Large intestine (tissue), 3 donors: ENCODE results near the gene LGR6. TPM values are rescaled to one million over a fixed set of nuclear protein-coding genes. Genes with fewer than 3 reads are reported as not detected.

Source experiments
- DNase-seq, 2 donors: peaks; one replicate each; pipeline versions ENCODE4 v3.0.0 to v3.0.0-alpha.2; 2013
- H3K27ac ChIP-seq: one replicate; pipeline ENCODE4 v1.5.1; 2013; ENCODE audit warnings: low read length
- H3K27me3 ChIP-seq: 2 replicates; pipeline ENCODE4 v1.6.1; 2013; ENCODE audit warnings: low read length; ENCODE audit not compliant: control insufficient read depth, insufficient read depth
- H3K36me3 ChIP-seq: 2 replicates; pipeline ENCODE4 v1.6.1; 2013; ENCODE audit warnings: low read length; ENCODE audit not compliant: control insufficient read depth, insufficient read depth
- H3K4me1 ChIP-seq: one replicate; pipeline ENCODE4 v1.6.1; 2013; ENCODE audit warnings: low read length; ENCODE audit not compliant: control insufficient read depth, insufficient read depth
- H3K4me3 ChIP-seq: one replicate; pipeline ENCODE4 v1.5.1; 2013; ENCODE audit warnings: low read length
- H3K9me3 ChIP-seq: one replicate; pipeline ENCODE4 v1.6.1; 2013; ENCODE audit warnings: mild to moderate bottlenecking, low read depth, low read length, moderate library complexity; ENCODE audit not compliant: control insufficient read depth
- WGBS: methylation state at CpG from one replicate; pipeline ENCODE4 v1.1.5; 2013; ENCODE audit warnings: low lambda C conversion rate; ENCODE audit not compliant: insufficient coverage; 5-methylcytosine and 5-hydroxymethylcytosine counted together
- polyA plus RNA-seq: library from polyadenylated mRNA; unstranded; fragments of 120-200 nt; gene quantifications from one replicate; pipeline ENCODE4 v1.2.1, GENCODE V29; 2013

Gene LGR6
- polyA plus RNA-seq, 1 donor, result 0.36 TPM

GRCh38 chr1:202316186-202316585 lies 122.6 kb downstream of the LGR6 start:
- Histone ChIP-seq H3K4me3 (no peak overlapping the region), H3K4me1 (no peaks in the 10 kb centered on the region), H3K36me3 (no peaks in the 10 kb centered on the region), H3K27ac (no peak overlapping the region), H3K9me3 (no peaks in the 10 kb centered on the region), H3K27me3 (no peaks in the 10 kb centered on the region)
- DNase-seq, result no peak

DNA sequence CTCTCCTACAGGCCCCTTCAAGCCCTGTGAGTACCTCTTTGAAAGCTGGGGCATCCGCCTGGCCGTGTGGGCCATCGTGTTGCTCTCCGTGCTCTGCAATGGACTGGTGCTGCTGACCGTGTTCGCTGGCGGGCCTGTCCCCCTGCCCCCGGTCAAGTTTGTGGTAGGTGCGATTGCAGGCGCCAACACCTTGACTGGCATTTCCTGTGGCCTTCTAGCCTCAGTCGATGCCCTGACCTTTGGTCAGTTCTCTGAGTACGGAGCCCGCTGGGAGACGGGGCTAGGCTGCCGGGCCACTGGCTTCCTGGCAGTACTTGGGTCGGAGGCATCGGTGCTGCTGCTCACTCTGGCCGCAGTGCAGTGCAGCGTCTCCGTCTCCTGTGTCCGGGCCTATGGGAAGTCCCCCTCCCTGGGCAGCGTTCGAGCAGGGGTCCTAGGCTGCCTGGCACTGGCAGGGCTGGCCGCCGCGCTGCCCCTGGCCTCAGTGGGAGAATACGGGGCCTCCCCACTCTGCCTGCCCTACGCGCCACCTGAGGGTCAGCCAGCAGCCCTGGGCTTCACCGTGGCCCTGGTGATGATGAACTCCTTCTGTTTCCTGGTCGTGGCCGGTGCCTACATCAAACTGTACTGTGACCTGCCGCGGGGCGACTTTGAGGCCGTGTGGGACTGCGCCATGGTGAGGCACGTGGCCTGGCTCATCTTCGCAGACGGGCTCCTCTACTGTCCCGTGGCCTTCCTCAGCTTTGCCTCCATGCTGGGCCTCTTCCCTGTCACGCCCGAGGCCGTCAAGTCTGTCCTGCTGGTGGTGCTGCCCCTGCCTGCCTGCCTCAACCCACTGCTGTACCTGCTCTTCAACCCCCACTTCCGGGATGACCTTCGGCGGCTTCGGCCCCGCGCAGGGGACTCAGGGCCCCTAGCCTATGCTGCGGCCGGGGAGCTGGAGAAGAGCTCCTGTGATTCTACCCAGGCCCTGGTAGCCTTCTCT lies 124.6 kb downstream of the LGR6 start:
- no peak for DNase-seq
- H3K36me3 ChIP-seq, result no peaks in the 10 kb centered on the region

DNA sequence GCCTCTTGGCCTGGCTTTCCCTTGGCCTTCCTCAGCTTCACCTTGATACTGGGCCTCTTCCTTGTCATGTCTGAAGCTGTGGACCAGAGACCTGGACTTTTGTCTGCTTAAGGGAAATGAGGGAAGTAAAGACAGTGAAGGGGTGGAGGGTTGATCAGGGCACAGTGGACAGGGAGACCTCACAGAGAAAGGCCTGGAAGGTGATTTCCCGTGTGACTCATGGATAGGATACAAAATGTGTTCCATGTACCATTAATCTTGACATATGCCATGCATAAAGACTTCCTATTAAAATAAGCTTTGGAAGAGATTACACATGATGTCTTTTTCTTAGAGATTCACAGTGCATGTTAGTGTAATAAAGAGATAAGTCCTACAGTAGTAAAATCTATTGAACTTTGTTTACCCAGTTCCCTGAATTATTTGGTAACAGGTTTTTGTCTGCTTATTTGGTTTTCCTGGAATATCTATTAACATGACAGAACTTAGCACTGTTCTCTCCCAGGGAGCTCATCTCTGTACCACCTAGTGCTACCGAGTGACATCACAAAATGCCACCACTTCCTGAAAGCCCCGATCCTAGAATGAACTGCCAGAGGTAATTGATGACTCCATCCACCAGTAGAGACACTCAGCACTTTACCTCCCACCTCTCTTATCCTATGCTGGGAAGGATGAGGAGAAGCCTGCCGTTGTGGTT lies 125.9 kb downstream of the LGR6 start:
- no peak for DNase-seq
- Histone ChIP-seq H3K4me1 (no peaks in the 10 kb centered on the region), H3K27ac (no peak overlapping the region), H3K4me3 (no peak overlapping the region), H3K36me3 (no peaks in the 10 kb centered on the region), H3K27me3 (no peaks in the 10 kb centered on the region), H3K9me3 (no peaks in the 10 kb centered on the region)
- no CpG with 5 or more reads among the region's 4 CpGs for WGBS

More for the DNA sequence above, 124.6 kb downstream of the LGR6 start:
- no peaks in the 10 kb centered on the region for H3K9me3 ChIP-seq
- H3K4me1 ChIP-seq, result no peaks in the 10 kb centered on the region
- no peak overlapping the region for H3K27ac ChIP-seq
- H3K27me3 ChIP-seq, result no peaks in the 10 kb centered on the region
- 100% methylated on average over 1 of the region's 52 CpGs for WGBS
- no peak overlapping the region for H3K4me3 ChIP-seq

GRCh38 chr1:202320081-202320405 lies 126.4 kb downstream of the LGR6 start:
- Histone ChIP-seq H3K9me3 (no peaks in the 10 kb centered on the region), H3K27me3 (no peaks in the 10 kb centered on the region), H3K4me1 (no peaks in the 10 kb centered on the region), H3K4me3 (no peak overlapping the region), H3K36me3 (no peaks in the 10 kb centered on the region), H3K27ac (no peak overlapping the region)
- no peak for DNase-seq

GRCh38 chr1:202323731-202324130 lies 130.1 kb downstream of the LGR6 start:
- H3K27me3 ChIP-seq, result no peaks in the 10 kb centered on the region
- H3K27ac ChIP-seq, result no peak overlapping the region
- H3K9me3 ChIP-seq, result no peaks in the 10 kb centered on the region
- no peaks in the 10 kb centered on the region for H3K4me1 ChIP-seq
- no peaks in the 10 kb centered on the region for H3K36me3 ChIP-seq
- no peak overlapping the region for H3K4me3 ChIP-seq
- WGBS, result 87% methylated on average over 4 of the region's 4 CpGs
- no peak for DNase-seq

- Histone ChIP-seq H3K27me3 (no peaks in the 10 kb centered on the region), H3K36me3 (no peaks in the 10 kb centered on the region), H3K27ac (no peak overlapping the region), H3K9me3 (no peaks in the 10 kb centered on the region), H3K4me3 (no peak overlapping the region), H3K4me1 (no peaks in the 10 kb centered on the region)
- no CpG with 5 or more reads among the region's 2 CpGs for WGBS
- no peak for DNase-seq
Measured at GRCh38 chr1:202324646-202325045, 131.0 kb downstream of the LGR6 start.

DNA sequence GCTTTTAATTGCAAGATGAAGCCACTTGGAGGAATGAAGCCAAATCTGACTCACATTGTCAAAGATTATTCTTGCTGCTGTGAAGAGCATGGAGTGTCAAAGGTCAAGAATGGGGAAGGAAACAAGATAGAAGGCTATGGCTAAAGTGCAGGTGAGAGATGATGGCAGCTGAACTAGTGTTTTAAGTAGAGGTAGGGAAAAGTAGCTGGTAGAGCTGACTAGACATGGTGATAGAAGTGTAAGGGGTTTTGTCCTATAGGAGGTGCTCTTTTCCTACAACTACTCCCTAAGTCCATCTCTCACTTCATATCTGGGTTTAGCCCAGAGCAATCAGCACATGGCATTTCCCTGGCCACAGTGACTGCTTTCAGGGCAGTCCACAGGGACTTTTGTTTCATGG lies 136.3 kb downstream of the LGR6 start:
- Histone ChIP-seq H3K36me3 (peaks cover 8% of the 10 kb centered on the region), H3K9me3 (no peaks in the 10 kb centered on the region), H3K4me1 (no peaks in the 10 kb centered on the region), H3K27ac (no peak overlapping the region), H3K4me3 (no peak overlapping the region), H3K27me3 (no peaks in the 10 kb centered on the region)
- DNase-seq, result peak in 1 of 2 donors; percentile 22

DNA sequence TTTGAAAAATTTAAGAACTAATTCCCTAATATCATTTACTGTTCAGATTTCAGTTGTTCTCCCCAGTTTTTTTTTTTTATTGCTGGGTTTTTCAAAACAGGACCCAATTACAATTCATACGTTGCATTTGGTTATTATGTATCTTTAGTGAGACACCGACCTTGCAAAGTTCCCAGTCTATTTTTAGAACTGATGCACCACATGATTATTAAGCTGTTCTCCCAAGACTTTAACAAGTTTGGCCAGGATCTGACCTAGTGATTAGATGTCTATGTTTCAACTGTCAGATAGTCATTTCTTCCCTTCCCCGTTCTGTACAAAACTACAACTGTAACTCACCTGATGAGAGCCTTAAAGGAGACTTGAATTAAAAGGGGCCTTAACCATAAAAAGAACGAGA lies 140.3 kb downstream of the LGR6 start:
- Histone ChIP-seq H3K4me3 (no peak overlapping the region), H3K27me3 (no peaks in the 10 kb centered on the region), H3K4me1 (no peaks in the 10 kb centered on the region), H3K27ac (no peak overlapping the region), H3K9me3 (no peaks in the 10 kb centered on the region), H3K36me3 (peaks cover 10% of the 10 kb centered on the region)
- no peak for DNase-seq
- no CpG with 5 or more reads among the region's 4 CpGs for WGBS

DNA sequence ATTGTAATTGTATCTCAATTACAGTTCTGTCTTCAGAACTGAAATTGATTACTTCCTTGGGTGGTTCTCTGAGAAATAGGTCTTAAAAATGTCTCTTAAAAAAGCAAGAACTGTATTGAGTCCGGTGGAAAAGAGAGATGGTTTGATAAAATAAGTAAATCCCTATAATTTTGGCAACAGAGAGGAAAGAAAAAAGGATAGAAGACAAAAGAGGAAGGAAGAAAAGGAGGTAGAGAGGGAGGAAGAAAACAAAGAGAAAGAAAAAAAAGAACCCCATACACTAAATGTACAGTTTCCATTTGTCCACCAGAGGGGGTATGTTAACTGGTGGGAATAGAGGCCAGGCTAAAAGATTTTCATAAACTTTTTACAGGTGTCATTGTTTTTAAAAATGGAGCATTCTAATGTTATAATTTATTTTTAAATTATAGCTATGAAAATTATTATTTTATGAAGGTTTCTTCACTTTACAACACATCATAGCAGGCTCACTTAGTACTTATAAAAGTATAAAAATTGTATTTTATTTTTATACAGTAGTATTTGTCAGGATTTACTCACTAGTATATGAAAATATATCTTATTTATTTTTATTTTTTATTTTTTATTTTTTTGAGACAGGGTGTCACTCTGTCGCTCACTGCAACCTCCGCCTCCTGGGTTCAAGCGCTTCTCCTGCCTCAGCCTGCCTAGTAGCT lies 150.2 kb downstream of the LGR6 start:
- no peaks in the 10 kb centered on the region for H3K36me3 ChIP-seq
- no peak overlapping the region for H3K4me3 ChIP-seq
- no peaks in the 10 kb centered on the region for H3K27me3 ChIP-seq
- H3K9me3 ChIP-seq, result no peaks in the 10 kb centered on the region
- H3K4me1 ChIP-seq, result no peaks in the 10 kb centered on the region
- no peak overlapping the region for H3K27ac ChIP-seq
- peak; percentile 11 for DNase-seq
- 62% methylated on average over 3 of the region's 4 CpGs for WGBS

- WGBS, result 62% methylated on average over 3 of the region's 6 CpGs
- Histone ChIP-seq H3K4me1 (no peaks in the 10 kb centered on the region), H3K9me3 (no peaks in the 10 kb centered on the region), H3K27me3 (no peaks in the 10 kb centered on the region), H3K27ac (no peak overlapping the region), H3K36me3 (no peaks in the 10 kb centered on the region), H3K4me3 (no peak overlapping the region)
- no peak for DNase-seq
Measured at GRCh38 chr1:202348005-202348508, 154.5 kb downstream of the LGR6 start.
